ENCODE data around the gene PHOX2A. TPM values are rescaled to one million over a fixed set of nuclear protein-coding genes. Genes with fewer than 3 reads are reported as not detected.

The PHOX2A gene
- total RNA-seq, 3 donors from 2014 or later: not detected

DNA sequence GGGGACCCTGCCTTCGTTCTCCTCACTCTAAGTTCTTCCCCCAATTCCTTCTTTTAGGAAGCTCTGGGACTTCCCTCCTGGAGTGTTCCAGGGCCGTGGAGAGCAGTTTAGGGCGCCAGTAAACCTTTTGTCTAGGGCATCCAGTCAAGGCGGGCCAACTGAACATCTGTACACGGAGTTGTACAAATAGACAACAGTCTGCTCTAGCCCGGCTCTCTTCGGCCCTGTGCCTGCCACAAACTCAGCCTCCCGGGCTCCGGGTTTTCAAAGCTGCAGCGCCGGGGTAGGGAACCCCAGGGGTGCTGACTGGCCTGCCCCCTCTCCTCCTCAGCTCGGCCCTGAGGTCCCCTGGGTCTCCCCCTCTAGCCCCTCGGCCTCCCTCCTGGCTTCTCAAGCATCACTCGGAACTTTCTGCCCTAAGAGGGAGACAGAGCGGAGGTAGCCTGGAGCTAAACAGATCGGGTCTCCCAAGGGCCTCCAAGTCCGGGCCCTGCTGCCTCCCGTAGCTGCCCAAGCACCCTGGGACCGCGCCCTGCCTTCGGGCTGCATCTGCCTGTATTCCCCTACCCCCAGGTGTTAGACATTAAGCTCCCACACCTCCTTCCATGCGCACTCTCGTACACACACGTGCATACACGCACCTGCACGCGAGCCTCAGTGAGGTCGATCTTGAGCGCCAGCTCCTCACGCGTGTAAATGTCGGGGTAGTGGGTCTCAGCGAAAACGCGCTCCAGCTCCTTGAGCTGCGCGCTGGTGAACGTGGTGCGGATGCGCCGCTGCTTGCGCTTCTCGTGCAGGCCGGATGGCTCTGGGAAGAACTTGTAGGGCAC is 3.3 kb downstream of the PHOX2A start:
- DNase-seq (ENCODE audit: low spot score in 2 of 2): peak in 1 of 2 donors; percentile 45
- Histone ChIP-seq H3K4me3 (peak overlapping the region; percentile 17 to 73 (median 46)), H3K9me3 (no peaks in the 10 kb centered on the region), H3K27me3 (peaks cover 6 to 29% of the 10 kb centered on the region in 2 donors), H3K27ac (peak overlapping the region; percentile 52 to 71), H3K4me1 (peaks cover 0 to 15% of the 10 kb centered on the region in 2 donors), H3K36me3 (no peaks in the 10 kb centered on the region)
- TF ChIP-seq POLR2AphosphoS5 (IDR thresholded peaks at IDR 0.05): no peak
- TF ChIP-seq, protein P1, sequence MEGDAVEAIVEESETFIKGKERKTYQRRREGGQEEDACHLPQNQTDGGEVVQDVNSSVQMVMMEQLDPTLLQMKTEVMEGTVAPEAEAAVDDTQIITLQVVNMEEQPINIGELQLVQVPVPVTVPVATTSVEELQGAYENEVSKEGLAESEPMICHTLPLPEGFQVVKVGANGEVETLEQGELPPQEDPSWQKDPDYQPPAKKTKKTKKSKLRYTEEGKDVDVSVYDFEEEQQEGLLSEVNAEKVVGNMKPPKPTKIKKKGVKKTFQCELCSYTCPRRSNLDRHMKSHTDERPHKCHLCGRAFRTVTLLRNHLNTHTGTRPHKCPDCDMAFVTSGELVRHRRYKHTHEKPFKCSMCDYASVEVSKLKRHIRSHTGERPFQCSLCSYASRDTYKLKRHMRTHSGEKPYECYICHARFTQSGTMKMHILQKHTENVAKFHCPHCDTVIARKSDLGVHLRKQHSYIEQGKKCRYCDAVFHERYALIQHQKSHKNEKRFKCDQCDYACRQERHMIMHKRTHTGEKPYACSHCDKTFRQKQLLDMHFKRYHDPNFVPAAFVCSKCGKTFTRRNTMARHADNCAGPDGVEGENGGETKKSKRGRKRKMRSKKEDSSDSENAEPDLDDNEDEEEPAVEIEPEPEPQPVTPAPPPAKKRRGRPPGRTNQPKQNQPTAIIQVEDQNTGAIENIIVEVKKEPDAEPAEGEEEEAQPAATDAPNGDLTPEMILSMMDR (IDR thresholded peaks at IDR 0.05): no peak
- TF ChIP-seq POLR2A (IDR thresholded peaks at IDR 0.05): no peak
- intact Hi-C loops (cut with DNase I; ENCODE audit: low total_unique reads): loop anchor here (10.0 kb wide), 1 partner anchor 216 kb away; no protein-coding TSS in a partner anchor

DNA sequence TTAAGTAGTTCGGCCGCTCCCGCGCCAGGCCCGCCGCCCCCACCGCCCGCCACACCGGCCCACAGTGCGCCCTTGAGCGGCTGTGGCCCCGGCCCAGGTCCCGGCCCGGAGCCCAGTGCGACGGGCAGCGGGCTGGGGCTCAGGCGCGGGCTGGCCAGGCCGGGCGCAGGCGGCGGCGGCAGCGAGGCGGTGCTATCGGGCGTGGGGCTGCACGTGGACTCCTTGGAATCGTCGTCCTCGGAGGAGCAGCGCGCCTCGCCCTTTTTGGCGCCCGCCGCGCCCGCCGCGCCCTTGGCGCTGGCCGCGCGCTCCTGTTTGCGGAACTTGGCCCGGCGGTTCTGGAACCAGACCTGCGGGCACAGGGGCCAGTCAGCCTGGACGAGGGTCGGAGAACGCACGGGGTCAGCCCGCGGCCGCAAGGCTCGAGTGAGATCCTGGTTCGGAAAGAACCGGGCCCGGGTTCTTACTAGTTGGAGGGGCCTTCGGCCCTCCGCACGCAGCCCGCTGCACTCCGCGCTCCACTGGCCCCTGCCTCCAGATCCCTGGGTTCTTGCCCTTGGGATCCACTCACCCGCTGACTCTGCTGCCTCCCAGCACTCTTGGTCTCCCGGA is 4.0 kb downstream of the PHOX2A start:
- TF ChIP-seq POLR2A (IDR thresholded peaks at IDR 0.05) (no peak), POLR2AphosphoS5 (IDR thresholded peaks at IDR 0.05) (no peak)
- TF ChIP-seq, protein P1 (IDR thresholded peaks at IDR 0.05): no peak
- Histone ChIP-seq H3K9me3 (no peaks in the 10 kb centered on the region), H3K4me3 (peak overlapping the region; percentile 17 to 73 (median 46)), H3K36me3 (no peaks in the 10 kb centered on the region), H3K27ac (peak overlapping the region; percentile 52 to 71), H3K27me3 (peaks cover 6 to 28% of the 10 kb centered on the region in 2 donors), H3K4me1 (peaks cover 0 to 15% of the 10 kb centered on the region in 2 donors)
- DNase-seq (ENCODE audit: low spot score in 2 of 2): no peak
- intact Hi-C loops (cut with DNase I; ENCODE audit: low total_unique reads): loop anchor here (10.0 kb wide), 1 partner anchor 215 kb away; no protein-coding TSS in a partner anchor

DNA sequence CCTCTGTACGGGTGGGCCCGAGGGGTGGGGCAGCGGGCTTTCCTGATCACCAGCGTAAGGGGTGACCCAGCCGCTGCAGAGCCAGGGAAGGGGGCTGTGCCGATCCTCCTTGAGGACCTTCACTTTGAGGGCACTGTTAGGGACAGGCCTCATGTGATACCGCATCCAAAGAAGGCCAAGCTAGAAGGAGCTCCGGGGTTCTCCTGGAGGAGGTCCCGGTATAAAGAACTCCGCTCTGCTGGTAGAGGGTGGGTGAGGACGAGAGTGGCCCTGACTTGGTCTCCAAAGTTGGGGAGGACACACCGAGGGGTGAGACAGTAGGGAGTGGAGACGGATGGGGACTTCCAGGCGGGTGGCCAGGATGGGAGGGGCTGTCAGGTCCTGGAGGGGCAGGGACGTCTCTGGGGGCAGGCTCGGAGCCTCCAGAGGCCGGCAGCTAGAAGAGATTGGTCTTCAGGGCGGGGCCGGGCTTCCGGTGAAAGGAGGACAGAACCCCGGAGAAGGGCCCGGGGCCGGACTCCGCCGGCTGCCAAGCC is 4.6 kb downstream of the PHOX2A start:
- Histone ChIP-seq H3K9me3 (no peaks in the 10 kb centered on the region), H3K27ac (peak overlapping the region; percentile 52 to 71), H3K4me3 (peak overlapping the region; percentile 17 to 73 (median 46)), H3K27me3 (peaks cover 6 to 22% of the 10 kb centered on the region in 2 donors), H3K4me1 (peaks cover 0 to 15% of the 10 kb centered on the region in 2 donors), H3K36me3 (no peaks in the 10 kb centered on the region)
- DNase-seq (ENCODE audit: low spot score in 2 of 2): peak in 1 of 2 donors; percentile 46
- intact Hi-C loops (cut with DNase I; ENCODE audit: low total_unique reads): no loop called here
- no peak for TF ChIP-seq POLR2AphosphoS5 (IDR thresholded peaks at IDR 0.05)
- TF ChIP-seq POLR2A (IDR thresholded peaks at IDR 0.05): no peak
- TF ChIP-seq, protein P1 (IDR thresholded peaks at IDR 0.05): no peak

DNA sequence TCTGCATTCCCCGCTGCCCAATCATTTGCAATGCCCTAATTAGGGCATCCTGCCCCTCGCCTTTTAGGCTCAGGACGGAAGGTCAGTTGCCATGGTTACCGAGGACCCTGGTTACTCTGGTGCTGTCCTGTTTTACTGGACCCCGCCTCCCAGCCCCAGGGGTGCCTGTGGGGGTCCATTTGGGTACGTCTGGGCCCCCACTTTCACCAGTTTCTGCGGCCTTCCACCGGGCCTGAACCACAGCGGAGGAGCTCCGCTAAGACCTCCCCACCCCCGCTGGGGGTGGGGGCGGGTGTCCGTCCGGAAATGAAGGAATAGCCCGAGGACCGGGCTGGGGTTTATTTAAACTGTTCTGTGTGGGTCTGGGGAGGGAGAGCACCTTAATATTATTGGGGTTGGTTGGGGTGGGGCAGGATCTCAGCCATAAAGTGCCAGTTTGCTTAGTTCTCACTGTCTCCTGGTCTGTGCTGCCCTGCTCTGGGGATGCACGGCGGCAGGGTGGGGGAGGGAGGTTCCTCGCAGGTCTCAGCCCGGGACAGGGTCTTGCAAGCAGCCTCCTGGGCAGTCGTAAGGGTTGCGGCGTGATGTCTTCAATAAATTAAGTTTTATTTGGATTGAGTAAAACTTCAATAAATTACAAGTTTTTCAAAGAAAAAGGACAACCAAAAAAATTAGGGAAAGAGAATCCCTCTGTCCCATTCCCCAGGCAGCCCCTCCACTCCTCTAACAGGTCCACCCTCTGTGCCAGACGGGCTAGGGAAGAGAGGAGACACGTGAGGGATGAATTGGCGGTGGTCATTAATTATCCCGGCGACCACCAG is 5.3 kb downstream of the PHOX2A start:
- no peak for TF ChIP-seq POLR2AphosphoS5 (IDR thresholded peaks at IDR 0.05)
- TF ChIP-seq, protein P1 (IDR thresholded peaks at IDR 0.05): no peak
- TF ChIP-seq POLR2A (IDR thresholded peaks at IDR 0.05): no peak
- Histone ChIP-seq H3K27me3 (peaks cover 3 to 15% of the 10 kb centered on the region in 2 donors), H3K4me3 (peak overlapping the region in 2 of 3 donors; percentile 17 to 73), H3K27ac (peak overlapping the region; percentile 52 to 71), H3K9me3 (no peaks in the 10 kb centered on the region), H3K36me3 (no peaks in the 10 kb centered on the region), H3K4me1 (peaks cover 0 to 12% of the 10 kb centered on the region in 2 donors)
- intact Hi-C loops (cut with DNase I; ENCODE audit: low total_unique reads): no loop called here
- DNase-seq (ENCODE audit: low spot score in 2 of 2): no peak

Measured in breast epithelium (tissue), 4 donors.